ENCODE results near the gene PRAMEF33. TPM values are rescaled to one million over a fixed set of nuclear protein-coding genes. Genes with fewer than 3 reads are reported as not detected.

PRAMEF33 gene, protein sequence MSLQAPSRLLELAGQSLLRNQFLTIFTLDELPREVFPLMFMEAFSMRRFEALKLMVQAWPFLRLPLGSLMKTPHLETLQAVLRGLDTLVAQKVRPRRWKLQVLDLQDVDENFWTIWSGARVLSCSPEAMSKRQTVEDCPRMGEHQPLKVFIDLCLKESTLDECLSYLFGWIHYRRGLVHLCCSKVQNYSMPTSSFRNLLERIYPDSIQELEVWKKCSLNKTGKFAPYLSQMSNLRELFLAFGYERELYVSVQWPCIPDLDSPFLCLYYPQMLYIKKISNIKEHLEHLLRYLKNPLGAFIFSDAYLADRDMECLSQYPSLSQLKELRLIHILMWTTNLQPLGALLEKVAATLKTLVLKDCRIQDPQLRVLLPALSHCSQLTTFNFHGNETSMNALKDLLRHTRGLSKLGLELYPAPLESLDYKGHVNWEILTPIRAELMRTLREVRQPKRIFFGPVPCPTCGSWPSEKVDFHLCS
- not detected for total RNA-seq

GRCh38 chr1:13303239-13303638 lies at the start of gene PRAMEF33:
Gene PRAMEF33 (plus strand): TSS chr1:13303539. CDS start chr1:13305955, 2,416 bp downstream.

DNA sequence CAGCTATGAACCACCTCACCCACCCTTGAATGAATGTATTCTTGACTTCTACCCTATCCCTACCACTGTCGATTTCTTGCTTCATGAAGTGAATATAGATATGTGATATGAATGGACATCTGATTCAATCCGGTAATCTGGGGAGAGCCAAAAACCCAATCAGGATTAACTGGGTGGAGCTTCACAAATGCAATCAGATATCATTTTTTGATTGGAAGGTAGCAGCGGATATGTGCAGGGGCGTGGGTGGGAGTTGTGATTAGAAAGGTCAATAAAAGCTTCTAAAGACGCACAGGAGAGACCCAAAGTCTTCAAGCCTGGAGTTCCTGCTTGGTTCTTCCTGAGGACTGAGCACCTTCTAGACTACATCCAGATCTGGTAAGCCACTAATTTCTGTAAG lies 49.4 kb upstream of the PRAMEF33 start, which contains the start of gene PRAMEF5:
PRAMEF5 (plus strand) TSS at position 301 of the 400 bp plus-strand sequence. CDS start 5,071 bp downstream, outside the sequence.

GRCh38 chr1:13285037-13285436 lies 18.3 kb upstream of the PRAMEF33 start, which contains the start of gene PRAMEF8:
Gene PRAMEF8 (minus strand): TSS chr1:13285137. CDS start chr1:13284091, 1,046 bp downstream.

DNA sequence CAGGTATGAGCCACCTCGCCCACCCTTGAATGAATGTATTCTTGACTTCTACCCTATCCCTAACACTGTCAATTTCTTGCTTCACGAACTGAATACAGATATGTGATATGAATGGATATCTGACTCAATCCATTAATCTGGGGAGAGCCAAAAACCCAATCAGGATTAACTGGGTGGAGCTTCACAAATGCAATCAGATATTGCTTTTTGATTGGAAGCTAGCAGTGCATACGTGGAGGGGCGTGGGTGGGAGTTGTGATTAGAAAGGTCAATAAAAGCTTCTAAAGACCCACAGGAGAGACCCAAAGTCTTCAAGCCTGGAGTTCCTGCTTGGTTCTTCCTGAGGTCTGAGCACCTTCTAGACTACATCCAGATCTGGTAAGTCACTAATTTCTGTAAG lies 11.9 kb downstream of the PRAMEF33 start, which contains the start of gene PRAMEF15:
PRAMEF15 (plus strand) TSS at position 301 of the 400 bp plus-strand sequence. CDS start 2,827 bp downstream, outside the sequence.

GRCh38 chr1:13347034-13347433 lies 43.7 kb downstream of the PRAMEF33 start, which contains the start of gene PRAMEF14:
Gene PRAMEF14 (minus strand): TSS chr1:13347134. CDS start chr1:13345314, 1,820 bp downstream.

Small RNA genes lying within 50 kb of the gene (small RNA-seq; reads per million reads assigned to genes)
- not detected for gene RNU6-771P (ENCODE audit: low replicate concordance)

Other genes starting within 250 kb of the PRAMEF33 start
- gene PRAMEF27, start 247.0 kb upstream of the PRAMEF33 start, total RNA-seq, result not detected
- gene HNRNPCL3, start 242.8 kb upstream of the PRAMEF33 start, total RNA-seq, result not detected
- not detected for gene PRAMEF25, start 232.8 kb upstream of the PRAMEF33 start, total RNA-seq
- not detected for gene HNRNPCL2, start 186.7 kb upstream of the PRAMEF33 start, total RNA-seq
- gene PRAMEF26, start 147.5 kb upstream of the PRAMEF33 start, total RNA-seq, result not detected
- not detected for gene HNRNPCL4, start 137.9 kb upstream of the PRAMEF33 start, total RNA-seq
- gene PRAMEF9, start 131.7 kb upstream of the PRAMEF33 start, total RNA-seq, result not detected
- not detected for gene PRAMEF13, start 102.1 kb upstream of the PRAMEF33 start, total RNA-seq
- gene PRAMEF18, start 77.4 kb upstream of the PRAMEF33 start, total RNA-seq, result not detected
- not detected for gene PRAMEF5, start 49.3 kb upstream of the PRAMEF33 start, total RNA-seq
- not detected for gene PRAMEF8, start 18.4 kb upstream of the PRAMEF33 start, total RNA-seq
- not detected for gene PRAMEF15, start 12.0 kb downstream of the PRAMEF33 start, total RNA-seq
- not detected for gene PRAMEF14, start 43.6 kb downstream of the PRAMEF33 start, total RNA-seq
- not detected for gene PRAMEF19, start 68.4 kb downstream of the PRAMEF33 start, total RNA-seq
- not detected for gene PRAMEF17, start 86.1 kb downstream of the PRAMEF33 start, total RNA-seq
- not detected for gene PRAMEF20, start 106.9 kb downstream of the PRAMEF33 start, total RNA-seq
- 7.4 TPM for gene LRRC38, start 210.5 kb downstream of the PRAMEF33 start, total RNA-seq

All from metanephros (tissue), 2 donors.